GM19023 (cell line): Measurements from ENCODE around the gene GLCCI1.

Experiments
- ATAC-seq: cut with Tn5 transposase; IDR thresholded peaks from one replicate; pipeline ENCODE4 v1.9.1; 2021; ENCODE audit warnings: mild to moderate bottlenecking, moderate library complexity; ENCODE audit not compliant: unreplicated experiment

GLCCI1 gene

GRCh38 chr7:8126601-8127167, 158.1 kb downstream of the GLCCI1 start:
- ATAC-seq: no peak

GRCh38 chr7:8128449-8129317, 160.1 kb downstream of the GLCCI1 start:
- no peak for ATAC-seq

- ATAC-seq: no peak
Observed at GRCh38 chr7:8129318-8129659, 160.7 kb downstream of the GLCCI1 start.

GRCh38 chr7:8130663-8131062, 162.1 kb downstream of the GLCCI1 start:
- no peak for ATAC-seq

- peak; percentile 52 for ATAC-seq
Observed at GRCh38 chr7:8131694-8132605, 163.4 kb downstream of the GLCCI1 start.

- ATAC-seq: peak; percentile 24
Observed at GRCh38 chr7:8133188-8133848, 164.7 kb downstream of the GLCCI1 start.

GRCh38 chr7:8134089-8134733, 165.6 kb downstream of the GLCCI1 start:
- peak; percentile 66 for ATAC-seq

GRCh38 chr7:8135417-8135816, 166.8 kb downstream of the GLCCI1 start:
- no peak for ATAC-seq

GRCh38 chr7:8136051-8136730, 167.6 kb downstream of the GLCCI1 start:
- ATAC-seq: no peak
